ENCODE data around the gene BTD. TPM values are rescaled to one million over a fixed set of nuclear protein-coding genes. Genes with fewer than 3 reads are reported as not detected.
A peak's percentile ranks its signal among the peaks of the same experiment; 100 is the strongest.

BTD gene
- total and polyA plus RNA-seq, 2 experiments from 2014 or later = 17.8 to 20.0 TPM

DNA sequence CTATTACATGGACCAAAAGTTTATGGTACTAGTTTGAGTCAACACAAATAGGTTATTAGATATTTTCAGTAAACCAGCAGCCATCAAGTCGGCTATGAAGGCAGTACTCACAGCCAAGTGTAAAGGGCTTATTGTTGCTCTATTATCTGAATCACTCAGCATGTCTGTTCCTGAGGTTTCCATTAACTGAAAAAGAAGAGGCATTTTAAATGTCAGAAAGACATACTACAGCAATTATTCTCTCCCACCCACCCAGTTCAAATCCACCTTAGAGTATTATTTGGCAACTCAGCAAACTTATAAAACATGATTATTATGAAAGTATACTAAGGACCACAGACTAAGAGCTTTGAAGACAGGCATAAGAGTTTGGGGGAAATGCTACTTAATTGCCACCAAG is 93.1 kb downstream of the BTD start:
- H3K27me3 ChIP-seq (ENCODE audit: insufficient read depth) = no peaks in the 10 kb centered on the region
- no peak overlapping the region for H2AFZ ChIP-seq
- Mint-ChIP-seq H3K4me1 (no peaks in the 10 kb centered on the region), H3K9me3 (no peaks in the 10 kb centered on the region), H3K27me3 (ENCODE audit: insufficient read depth, low read depth, poor library complexity) (no peaks in the 10 kb centered on the region), H3K27ac (peak overlapping the region; percentile 39; the same call in 1 of the 2 replicates), H3K4me3 (no peak overlapping the region), H3K36me3 (ENCODE audit: low read depth) (peaks cover 30% of the 10 kb centered on the region; the same call in 2 of the 3 replicates)
- H3K4me1 ChIP-seq (ENCODE audit: insufficient read depth) = no peaks in the 10 kb centered on the region
- H3K4me2 ChIP-seq = no peak overlapping the region
- TF ChIP-seq, protein P1, sequence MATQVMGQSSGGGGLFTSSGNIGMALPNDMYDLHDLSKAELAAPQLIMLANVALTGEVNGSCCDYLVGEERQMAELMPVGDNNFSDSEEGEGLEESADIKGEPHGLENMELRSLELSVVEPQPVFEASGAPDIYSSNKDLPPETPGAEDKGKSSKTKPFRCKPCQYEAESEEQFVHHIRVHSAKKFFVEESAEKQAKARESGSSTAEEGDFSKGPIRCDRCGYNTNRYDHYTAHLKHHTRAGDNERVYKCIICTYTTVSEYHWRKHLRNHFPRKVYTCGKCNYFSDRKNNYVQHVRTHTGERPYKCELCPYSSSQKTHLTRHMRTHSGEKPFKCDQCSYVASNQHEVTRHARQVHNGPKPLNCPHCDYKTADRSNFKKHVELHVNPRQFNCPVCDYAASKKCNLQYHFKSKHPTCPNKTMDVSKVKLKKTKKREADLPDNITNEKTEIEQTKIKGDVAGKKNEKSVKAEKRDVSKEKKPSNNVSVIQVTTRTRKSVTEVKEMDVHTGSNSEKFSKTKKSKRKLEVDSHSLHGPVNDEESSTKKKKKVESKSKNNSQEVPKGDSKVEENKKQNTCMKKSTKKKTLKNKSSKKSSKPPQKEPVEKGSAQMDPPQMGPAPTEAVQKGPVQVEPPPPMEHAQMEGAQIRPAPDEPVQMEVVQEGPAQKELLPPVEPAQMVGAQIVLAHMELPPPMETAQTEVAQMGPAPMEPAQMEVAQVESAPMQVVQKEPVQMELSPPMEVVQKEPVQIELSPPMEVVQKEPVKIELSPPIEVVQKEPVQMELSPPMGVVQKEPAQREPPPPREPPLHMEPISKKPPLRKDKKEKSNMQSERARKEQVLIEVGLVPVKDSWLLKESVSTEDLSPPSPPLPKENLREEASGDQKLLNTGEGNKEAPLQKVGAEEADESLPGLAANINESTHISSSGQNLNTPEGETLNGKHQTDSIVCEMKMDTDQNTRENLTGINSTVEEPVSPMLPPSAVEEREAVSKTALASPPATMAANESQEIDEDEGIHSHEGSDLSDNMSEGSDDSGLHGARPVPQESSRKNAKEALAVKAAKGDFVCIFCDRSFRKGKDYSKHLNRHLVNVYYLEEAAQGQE (IDR thresholded peaks at IDR 0.05; ENCODE audit: unreplicated experiment) = no peak
- TF ChIP-seq CREB1 (CRISPR knock-in tag; IDR thresholded peaks at IDR 0.05; ENCODE audit: low read depth) = no peak
- TF ChIP-seq, protein P2, sequence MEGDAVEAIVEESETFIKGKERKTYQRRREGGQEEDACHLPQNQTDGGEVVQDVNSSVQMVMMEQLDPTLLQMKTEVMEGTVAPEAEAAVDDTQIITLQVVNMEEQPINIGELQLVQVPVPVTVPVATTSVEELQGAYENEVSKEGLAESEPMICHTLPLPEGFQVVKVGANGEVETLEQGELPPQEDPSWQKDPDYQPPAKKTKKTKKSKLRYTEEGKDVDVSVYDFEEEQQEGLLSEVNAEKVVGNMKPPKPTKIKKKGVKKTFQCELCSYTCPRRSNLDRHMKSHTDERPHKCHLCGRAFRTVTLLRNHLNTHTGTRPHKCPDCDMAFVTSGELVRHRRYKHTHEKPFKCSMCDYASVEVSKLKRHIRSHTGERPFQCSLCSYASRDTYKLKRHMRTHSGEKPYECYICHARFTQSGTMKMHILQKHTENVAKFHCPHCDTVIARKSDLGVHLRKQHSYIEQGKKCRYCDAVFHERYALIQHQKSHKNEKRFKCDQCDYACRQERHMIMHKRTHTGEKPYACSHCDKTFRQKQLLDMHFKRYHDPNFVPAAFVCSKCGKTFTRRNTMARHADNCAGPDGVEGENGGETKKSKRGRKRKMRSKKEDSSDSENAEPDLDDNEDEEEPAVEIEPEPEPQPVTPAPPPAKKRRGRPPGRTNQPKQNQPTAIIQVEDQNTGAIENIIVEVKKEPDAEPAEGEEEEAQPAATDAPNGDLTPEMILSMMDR (conservative IDR thresholded peaks at IDR 0.05; ENCODE audit: low read depth in 2 of 2) = no peak
- no peak for TF ChIP-seq EZH2 (IDR thresholded peaks at IDR 0.05; ENCODE audit: low read depth, unreplicated experiment)
- TF ChIP-seq NANOG (IDR thresholded peaks at IDR 0.05; ENCODE audit: borderline replicate concordance) = no peak
- no peak for TF ChIP-seq STAT1 (IDR thresholded peaks at IDR 0.05; ENCODE audit: unreplicated experiment)
- TF ChIP-seq POLR2AphosphoS5 (IDR thresholded peaks at IDR 0.05; ENCODE audit: low read depth) = no peak
- H3K9me2 ChIP-seq (ENCODE audit: insufficient read depth) = no peaks in the 10 kb centered on the region
- no peaks in the 10 kb centered on the region for H4K20me1 ChIP-seq (replicated peaks; ENCODE audit: insufficient read depth)
- H3K36me3 ChIP-seq (ENCODE audit: insufficient read depth) = peaks cover 7% of the 10 kb centered on the region; the same call in 1 of the 2 replicates
- no peaks in the 10 kb centered on the region for H3F3A ChIP-seq (replicated peaks; ENCODE audit: low read depth)
- H3K27ac ChIP-seq (ENCODE audit: low read depth) = no peak overlapping the region
- ATAC-seq (no peak), DNase-seq (ENCODE audit: low spot score) (no peak)
- no peaks in the 10 kb centered on the region for H3K79me2 ChIP-seq (replicated peaks; ENCODE audit: insufficient read depth)
- no peak overlapping the region for H3K4me3 ChIP-seq

Small RNAs within 50 kb of the gene (microRNA-seq; reads per million reads assigned to microRNA genes)
- gene MIR3134 = not detected

Small RNAs within 50 kb of the gene (small RNA-seq; reads per million reads assigned to genes)
- gene MIR3134 (ENCODE audit: low replicate concordance) = not detected

Other genes starting within 250 kb of the BTD start
- gene METTL6, start 174.2 kb upstream of the BTD start, total RNA-seq (2014; rRNA removed; shearing (Covaris generic)) = 17.8 and 21.2 TPM in 2 replicates
- 11.6 and 15.1 TPM in 2 replicates for gene METTL6, start 174.2 kb upstream of the BTD start, polyA plus RNA-seq (2016; fragmentation: Nextera tagmentation; extraction: Ambion mirVana)
- gene EAF1, start 174.1 kb upstream of the BTD start, total RNA-seq (2014; rRNA removed; shearing (Covaris generic)) = 29.5 and 45.4 TPM in 2 replicates
- 9.4 and 9.8 TPM in 2 replicates for gene EAF1, start 174.1 kb upstream of the BTD start, polyA plus RNA-seq (2016; fragmentation: Nextera tagmentation; extraction: Ambion mirVana)
- gene COLQ, start 80.0 kb upstream of the BTD start, total RNA-seq (2014; rRNA removed; shearing (Covaris generic)) = 0.66 and 2.0 TPM in 2 replicates
- gene COLQ, start 80.0 kb upstream of the BTD start, polyA plus RNA-seq (2016; fragmentation: Nextera tagmentation; extraction: Ambion mirVana) = 0.71 and 0.78 TPM in 2 replicates
- 25.9 and 33.5 TPM in 2 replicates for gene HACL1, start 176 bp upstream of the BTD start, total RNA-seq (2014; rRNA removed; shearing (Covaris generic))
- 19.4 and 19.6 TPM in 2 replicates for gene HACL1, start 176 bp upstream of the BTD start, polyA plus RNA-seq (2016; fragmentation: Nextera tagmentation; extraction: Ambion mirVana)
- gene ANKRD28, start 196.2 kb downstream of the BTD start, total RNA-seq (2014; rRNA removed; shearing (Covaris generic)) = 61.3 and 63.7 TPM in 2 replicates
- 13.9 and 15.2 TPM in 2 replicates for gene ANKRD28, start 196.2 kb downstream of the BTD start, polyA plus RNA-seq (2016; fragmentation: Nextera tagmentation; extraction: Ambion mirVana)